MM.1S (cell line): ENCODE measurements around the gene UBL4A.

Source experiments
- EZH2 ChIP-seq: fragments of 300-600 bp; sonication (generic); optimal IDR thresholded peaks from 2 replicates; pipeline ENCODE3; 2017; ENCODE audit warnings: low read depth, mild to moderate bottlenecking, antibody characterized with exemption, low read length, mixed read lengths
- TF ChIP-seq, protein P1 (sequence below): fragments of 300-600 bp; sonication (generic); IDR thresholded peaks from 2 replicates; pipeline ENCODE4 v1.5.1; 2016; ENCODE audit warnings: antibody characterized with exemption, low read length, mixed read lengths

DNA sequence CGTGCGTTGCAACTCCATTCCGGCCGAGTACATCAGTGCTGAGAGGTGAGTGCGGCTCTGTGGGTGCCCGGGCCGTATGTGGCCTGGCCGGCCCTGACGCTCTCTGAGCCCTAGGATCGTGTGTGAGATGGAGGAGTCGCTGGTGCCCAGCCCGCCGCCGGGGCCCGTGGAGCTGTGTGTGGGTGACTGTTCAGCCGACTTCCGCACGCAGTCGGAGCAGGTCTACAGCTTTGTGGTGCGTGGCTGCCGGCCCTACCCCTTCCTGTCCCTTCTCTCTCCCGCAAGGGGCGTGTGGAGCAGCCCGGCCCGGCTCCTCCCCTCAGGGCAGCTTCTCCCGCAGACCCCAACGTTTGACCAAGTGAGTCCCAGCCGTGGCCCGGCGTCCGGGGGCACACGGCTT, 20.4 kb downstream of the UBL4A start:
- TF ChIP-seq, protein P1, sequence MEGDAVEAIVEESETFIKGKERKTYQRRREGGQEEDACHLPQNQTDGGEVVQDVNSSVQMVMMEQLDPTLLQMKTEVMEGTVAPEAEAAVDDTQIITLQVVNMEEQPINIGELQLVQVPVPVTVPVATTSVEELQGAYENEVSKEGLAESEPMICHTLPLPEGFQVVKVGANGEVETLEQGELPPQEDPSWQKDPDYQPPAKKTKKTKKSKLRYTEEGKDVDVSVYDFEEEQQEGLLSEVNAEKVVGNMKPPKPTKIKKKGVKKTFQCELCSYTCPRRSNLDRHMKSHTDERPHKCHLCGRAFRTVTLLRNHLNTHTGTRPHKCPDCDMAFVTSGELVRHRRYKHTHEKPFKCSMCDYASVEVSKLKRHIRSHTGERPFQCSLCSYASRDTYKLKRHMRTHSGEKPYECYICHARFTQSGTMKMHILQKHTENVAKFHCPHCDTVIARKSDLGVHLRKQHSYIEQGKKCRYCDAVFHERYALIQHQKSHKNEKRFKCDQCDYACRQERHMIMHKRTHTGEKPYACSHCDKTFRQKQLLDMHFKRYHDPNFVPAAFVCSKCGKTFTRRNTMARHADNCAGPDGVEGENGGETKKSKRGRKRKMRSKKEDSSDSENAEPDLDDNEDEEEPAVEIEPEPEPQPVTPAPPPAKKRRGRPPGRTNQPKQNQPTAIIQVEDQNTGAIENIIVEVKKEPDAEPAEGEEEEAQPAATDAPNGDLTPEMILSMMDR: no peak
- TF ChIP-seq EZH2: no peak
